ENCODE data around the gene FCHSD2. TPM values are rescaled to one million over a fixed set of nuclear protein-coding genes. Genes with fewer than 3 reads are reported as not detected.

The FCHSD2 gene
- polyA plus RNA-seq, 1 donor (not counting 4 experiments of a cell fraction or from before 2014, with no cell fraction given), result 14.2 TPM

GRCh38 chr11:72826191-72826941 is 315.8 kb downstream of the FCHSD2 start:
- no peaks in the 10 kb centered on the region for H3K9me1 ChIP-seq (ENCODE audit: control insufficient read depth, extremely low read depth, insufficient read depth, low read length)
- TF ChIP-seq CTCF (optimal IDR thresholded peaks at IDR 0.05 in 1 of 3, IDR thresholded peaks at IDR 0.05 in 1 of 3, conservative IDR thresholded peaks at IDR 0.05 in 1 of 3; ENCODE audit: extremely low read depth in 1 of 3, insufficient read depth in 2 of 3, low read length in 3 of 3) (no peak), EZH2 (IDR thresholded peaks at IDR 0.05; ENCODE audit: low read length) (no peak)
- H3K36me3 ChIP-seq (ENCODE audit: control insufficient read depth in 2 of 2, extremely low read depth in 1 of 2, insufficient read depth in 2 of 2, low read length in 2 of 2), result peaks cover 2 to 8% of the 10 kb centered on the region in 2 experiments
- FAIRE-seq (no peak), DNase-seq (ENCODE audit: low read depth, low spot score) (no peak)
- H3K4me2 ChIP-seq (ENCODE audit: control insufficient read depth, extremely low read depth, insufficient read depth, low read depth, low read length), result no peak overlapping the region
- H2AFZ ChIP-seq (ENCODE audit: control insufficient read depth, low read length), result no peak overlapping the region
- H3K9ac ChIP-seq (ENCODE audit: control insufficient read depth, extremely low read depth, insufficient read depth, low read length), result no peak overlapping the region
- H3K4me3 ChIP-seq (ENCODE audit: control insufficient read depth in 2 of 3, extremely low read depth in 1 of 3, insufficient read depth in 2 of 3, low read depth in 1 of 3, low read length in 3 of 3), result no peak overlapping the region
- H3K79me2 ChIP-seq (ENCODE audit: control insufficient read depth, insufficient read depth, low read length), result no peaks in the 10 kb centered on the region
- dilution Hi-C loops (cut with MboI; ENCODE audit: extremely low pct_ligation_motif_present, low sequenced_read_pairs), result no loop called here
- H3K9me3 ChIP-seq (ENCODE audit: control insufficient read depth, low read depth, low read length), result no peaks in the 10 kb centered on the region
- H3K27ac ChIP-seq (ENCODE audit: control insufficient read depth, insufficient read depth, low read length), result no peak overlapping the region
- H3K27me3 ChIP-seq (ENCODE audit: control insufficient read depth, extremely low read depth, insufficient read depth, low read length), result no peaks in the 10 kb centered on the region
- H4K20me1 ChIP-seq (ENCODE audit: control insufficient read depth, extremely low read depth, insufficient read depth, low read length), result no peaks in the 10 kb centered on the region
- H3K4me1 ChIP-seq (ENCODE audit: control insufficient read depth, extremely low read depth, insufficient read depth, low read length), result peaks cover 10% of the 10 kb centered on the region

GRCh38 chr11:72825661-72826060 is 316.5 kb downstream of the FCHSD2 start:
- DNase-seq (ENCODE audit: low read depth, low spot score), result no peak
- Histone ChIP-seq H3K9ac (ENCODE audit: control insufficient read depth, extremely low read depth, insufficient read depth, low read length) (no peak overlapping the region), H3K27ac (ENCODE audit: control insufficient read depth, insufficient read depth, low read length) (no peak overlapping the region), H3K27me3 (ENCODE audit: control insufficient read depth, extremely low read depth, insufficient read depth, low read length) (no peaks in the 10 kb centered on the region), H3K9me1 (ENCODE audit: control insufficient read depth, extremely low read depth, insufficient read depth, low read length) (no peaks in the 10 kb centered on the region), H3K9me3 (ENCODE audit: control insufficient read depth, low read depth, low read length) (no peaks in the 10 kb centered on the region), H4K20me1 (ENCODE audit: control insufficient read depth, extremely low read depth, insufficient read depth, low read length) (no peaks in the 10 kb centered on the region), H2AFZ (ENCODE audit: control insufficient read depth, low read length) (no peak overlapping the region), H3K79me2 (ENCODE audit: control insufficient read depth, insufficient read depth, low read length) (no peaks in the 10 kb centered on the region), H3K4me1 (ENCODE audit: control insufficient read depth, extremely low read depth, insufficient read depth, low read length) (peaks cover 13% of the 10 kb centered on the region), H3K4me3 (ENCODE audit: control insufficient read depth in 2 of 3, extremely low read depth in 1 of 3, insufficient read depth in 2 of 3, low read depth in 1 of 3, low read length in 3 of 3) (no peak overlapping the region), H3K4me2 (ENCODE audit: control insufficient read depth, extremely low read depth, insufficient read depth, low read depth, low read length) (no peak overlapping the region), H3K36me3 (ENCODE audit: control insufficient read depth in 2 of 2, extremely low read depth in 1 of 2, insufficient read depth in 2 of 2, low read length in 2 of 2) (peaks cover 2 to 8% of the 10 kb centered on the region in 2 experiments)
- no peak for FAIRE-seq
- no peak for TF ChIP-seq EZH2 (IDR thresholded peaks at IDR 0.05; ENCODE audit: low read length)
- TF ChIP-seq CTCF (optimal IDR thresholded peaks at IDR 0.05 in 1 of 3, IDR thresholded peaks at IDR 0.05 in 1 of 3, conservative IDR thresholded peaks at IDR 0.05 in 1 of 3; ENCODE audit: extremely low read depth in 1 of 3, insufficient read depth in 2 of 3, low read length in 3 of 3), result no peak
- dilution Hi-C loops (cut with MboI; ENCODE audit: extremely low pct_ligation_motif_present, low sequenced_read_pairs), result no loop called here
